Measurements from ENCODE around the gene CYREN. TPM values are rescaled to one million over a fixed set of nuclear protein-coding genes. Genes with fewer than 3 reads are reported as not detected.

Gene CYREN
- total RNA-seq, 1 experiment from 2014 or later: 49.6 TPM

DNA sequence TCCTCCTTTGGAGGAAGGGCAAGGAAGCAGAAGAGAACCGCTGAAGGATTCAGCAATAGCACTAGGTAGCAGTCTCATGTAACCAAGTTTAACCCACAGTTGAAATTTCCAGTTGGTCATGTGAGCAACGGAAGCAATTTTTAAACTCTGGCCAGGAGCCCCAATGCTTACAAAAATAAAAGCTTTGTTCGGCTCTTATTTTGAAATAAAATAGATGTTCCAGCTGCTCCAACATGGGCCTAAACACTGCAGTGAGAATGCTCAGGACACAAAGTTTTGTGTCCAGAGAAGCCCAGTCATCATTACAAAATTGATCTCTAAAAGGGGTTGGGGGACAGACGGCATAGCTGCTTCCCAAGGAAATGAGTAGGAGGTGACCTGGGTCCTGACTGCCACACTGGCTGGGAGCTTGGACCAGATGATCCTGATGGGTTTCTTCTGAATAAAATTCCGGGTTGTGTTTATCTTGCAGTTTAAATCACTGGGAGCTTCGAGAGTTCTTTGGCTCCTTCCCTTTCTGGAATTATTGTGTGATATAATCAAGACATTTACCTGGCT, 23.1 kb downstream of the CYREN start:
- Histone ChIP-seq H3K27ac (ENCODE audit: low read length) (peak overlapping the region; percentile 86), H3K4me1 (ENCODE audit: control insufficient read depth, insufficient read depth, low read length) (peaks cover 15% of the 10 kb centered on the region), H3K4me3 (ENCODE audit: low read depth in 2 of 2, low read length in 2 of 2) (peak overlapping the region; percentile 42 to 74), H3K9me3 (ENCODE audit: control insufficient read depth, insufficient read depth, low read depth, low read length) (no peaks in the 10 kb centered on the region), H3K36me3 (ENCODE audit: control insufficient read depth, insufficient read depth, low read length) (no peaks in the 10 kb centered on the region), H3K27me3 (ENCODE audit: control insufficient read depth, insufficient read depth, low read length) (no peaks in the 10 kb centered on the region)
- in situ Hi-C loops (cut with HindIII; ENCODE audit: low pct_unique_long_range_greater_than_20kb, low sequenced_read_pairs) (no loop called here), intact Hi-C loops (cut with micrococcal nuclease; ENCODE audit: unreplicated experiment) (loop anchor here (10.0 kb wide), 1 partner anchor 153 kb away; no protein-coding TSS in a partner anchor)
- DNase-seq (ENCODE audit: low read depth, low spot score) (peak; percentile 24), ATAC-seq (peak; percentile 46)
- CTCF ChIA-PET: interaction anchor here (0.5 kb wide), 1 partner anchor 205 kb away, joined by 5 read pairs; no protein-coding TSS in a partner anchor
- TF ChIP-seq, protein P1, sequence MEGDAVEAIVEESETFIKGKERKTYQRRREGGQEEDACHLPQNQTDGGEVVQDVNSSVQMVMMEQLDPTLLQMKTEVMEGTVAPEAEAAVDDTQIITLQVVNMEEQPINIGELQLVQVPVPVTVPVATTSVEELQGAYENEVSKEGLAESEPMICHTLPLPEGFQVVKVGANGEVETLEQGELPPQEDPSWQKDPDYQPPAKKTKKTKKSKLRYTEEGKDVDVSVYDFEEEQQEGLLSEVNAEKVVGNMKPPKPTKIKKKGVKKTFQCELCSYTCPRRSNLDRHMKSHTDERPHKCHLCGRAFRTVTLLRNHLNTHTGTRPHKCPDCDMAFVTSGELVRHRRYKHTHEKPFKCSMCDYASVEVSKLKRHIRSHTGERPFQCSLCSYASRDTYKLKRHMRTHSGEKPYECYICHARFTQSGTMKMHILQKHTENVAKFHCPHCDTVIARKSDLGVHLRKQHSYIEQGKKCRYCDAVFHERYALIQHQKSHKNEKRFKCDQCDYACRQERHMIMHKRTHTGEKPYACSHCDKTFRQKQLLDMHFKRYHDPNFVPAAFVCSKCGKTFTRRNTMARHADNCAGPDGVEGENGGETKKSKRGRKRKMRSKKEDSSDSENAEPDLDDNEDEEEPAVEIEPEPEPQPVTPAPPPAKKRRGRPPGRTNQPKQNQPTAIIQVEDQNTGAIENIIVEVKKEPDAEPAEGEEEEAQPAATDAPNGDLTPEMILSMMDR (IDR thresholded peaks at IDR 0.05): no peak
- TF ChIP-seq POLR2AphosphoS5 (IDR thresholded peaks at IDR 0.05; ENCODE audit: low read depth, low read length): no peak
- TF ChIP-seq SIN3A (IDR thresholded peaks at IDR 0.05; ENCODE audit: borderline replicate concordance, insufficient read depth, low read depth, low read length): no peak
- BruUV-seq (replicated peaks): no TSS peak
- POLR2A ChIA-PET: interaction anchor here (0.5 kb wide), 1 partner anchor 668 kb away, joined by 3 read pairs; no protein-coding TSS in a partner anchor

DNA sequence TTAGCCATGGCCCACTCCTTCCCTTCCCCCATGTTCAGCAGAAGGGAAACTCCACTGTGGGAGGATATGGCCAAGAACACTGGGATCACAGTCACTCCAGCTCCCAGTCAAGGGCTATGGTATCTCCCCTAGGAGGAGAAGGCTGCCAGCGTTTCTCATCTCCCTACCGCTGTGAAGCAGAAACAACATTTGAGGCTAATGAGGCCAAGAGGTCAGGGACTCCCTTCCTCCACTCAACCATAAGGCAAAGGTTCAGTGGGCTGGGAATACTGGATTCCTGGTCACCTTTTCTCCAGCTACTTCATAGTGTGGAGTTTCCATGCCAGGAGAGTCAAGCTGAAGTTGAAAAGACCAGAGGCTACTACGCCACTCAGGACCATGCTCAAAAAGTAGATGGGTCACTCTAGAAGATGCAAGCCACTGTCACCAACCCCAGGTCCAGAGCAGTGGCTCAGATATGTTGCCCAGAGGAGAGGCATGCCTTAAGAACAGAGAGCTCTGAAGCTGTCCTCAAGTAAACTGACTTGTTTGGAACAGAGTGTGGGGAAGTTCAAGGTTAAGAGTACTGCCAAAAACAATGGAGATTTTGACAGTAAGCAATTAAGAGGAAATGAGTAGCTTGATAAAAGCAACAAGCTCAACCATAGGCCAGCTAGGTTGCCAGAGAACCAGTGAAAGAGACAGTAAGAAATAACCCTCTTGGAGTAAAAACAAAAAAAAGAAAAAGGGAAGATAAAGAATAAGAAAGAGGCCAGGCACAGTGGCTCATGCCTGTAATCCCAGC, 26.4 kb downstream of the CYREN start:
- H3K36me3 ChIP-seq (ENCODE audit: control insufficient read depth, insufficient read depth, low read length): no peaks in the 10 kb centered on the region
- ChIA-PET POLR2A (no interaction called here), CTCF (no interaction called here)
- no peak overlapping the region for H3K4me3 ChIP-seq (ENCODE audit: low read depth in 2 of 2, low read length in 2 of 2)
- no peak for TF ChIP-seq POLR2AphosphoS5 (IDR thresholded peaks at IDR 0.05; ENCODE audit: low read depth, low read length)
- TF ChIP-seq, protein P1 (IDR thresholded peaks at IDR 0.05): no peak
- no peak for TF ChIP-seq TCF7L2 (IDR thresholded peaks at IDR 0.05; ENCODE audit: low read depth, low read length)
- TF ChIP-seq, protein P2, sequence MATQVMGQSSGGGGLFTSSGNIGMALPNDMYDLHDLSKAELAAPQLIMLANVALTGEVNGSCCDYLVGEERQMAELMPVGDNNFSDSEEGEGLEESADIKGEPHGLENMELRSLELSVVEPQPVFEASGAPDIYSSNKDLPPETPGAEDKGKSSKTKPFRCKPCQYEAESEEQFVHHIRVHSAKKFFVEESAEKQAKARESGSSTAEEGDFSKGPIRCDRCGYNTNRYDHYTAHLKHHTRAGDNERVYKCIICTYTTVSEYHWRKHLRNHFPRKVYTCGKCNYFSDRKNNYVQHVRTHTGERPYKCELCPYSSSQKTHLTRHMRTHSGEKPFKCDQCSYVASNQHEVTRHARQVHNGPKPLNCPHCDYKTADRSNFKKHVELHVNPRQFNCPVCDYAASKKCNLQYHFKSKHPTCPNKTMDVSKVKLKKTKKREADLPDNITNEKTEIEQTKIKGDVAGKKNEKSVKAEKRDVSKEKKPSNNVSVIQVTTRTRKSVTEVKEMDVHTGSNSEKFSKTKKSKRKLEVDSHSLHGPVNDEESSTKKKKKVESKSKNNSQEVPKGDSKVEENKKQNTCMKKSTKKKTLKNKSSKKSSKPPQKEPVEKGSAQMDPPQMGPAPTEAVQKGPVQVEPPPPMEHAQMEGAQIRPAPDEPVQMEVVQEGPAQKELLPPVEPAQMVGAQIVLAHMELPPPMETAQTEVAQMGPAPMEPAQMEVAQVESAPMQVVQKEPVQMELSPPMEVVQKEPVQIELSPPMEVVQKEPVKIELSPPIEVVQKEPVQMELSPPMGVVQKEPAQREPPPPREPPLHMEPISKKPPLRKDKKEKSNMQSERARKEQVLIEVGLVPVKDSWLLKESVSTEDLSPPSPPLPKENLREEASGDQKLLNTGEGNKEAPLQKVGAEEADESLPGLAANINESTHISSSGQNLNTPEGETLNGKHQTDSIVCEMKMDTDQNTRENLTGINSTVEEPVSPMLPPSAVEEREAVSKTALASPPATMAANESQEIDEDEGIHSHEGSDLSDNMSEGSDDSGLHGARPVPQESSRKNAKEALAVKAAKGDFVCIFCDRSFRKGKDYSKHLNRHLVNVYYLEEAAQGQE (IDR thresholded peaks at IDR 0.05; ENCODE audit: insufficient read depth in 1 of 2, low read depth in 2 of 2, low read length in 1 of 2): no peak
- TF ChIP-seq SIN3A (IDR thresholded peaks at IDR 0.05; ENCODE audit: borderline replicate concordance, insufficient read depth, low read depth, low read length): no peak
- BruUV-seq (replicated peaks): no TSS peak
- no peak for DNase-seq (ENCODE audit: low read depth, low spot score)
- intact Hi-C loops (cut with micrococcal nuclease; ENCODE audit: unreplicated experiment) (loop anchor here (10.0 kb wide), 1 partner anchor 149 kb away; no protein-coding TSS in a partner anchor), in situ Hi-C loops (cut with HindIII; ENCODE audit: low pct_unique_long_range_greater_than_20kb, low sequenced_read_pairs) (no loop called here)
- H3K27me3 ChIP-seq (ENCODE audit: control insufficient read depth, insufficient read depth, low read length): no peaks in the 10 kb centered on the region
- no peaks in the 10 kb centered on the region for H3K9me3 ChIP-seq (ENCODE audit: control insufficient read depth, insufficient read depth, low read depth, low read length)
- peaks cover 15% of the 10 kb centered on the region for H3K4me1 ChIP-seq (ENCODE audit: control insufficient read depth, insufficient read depth, low read length)
- ATAC-seq: no peak
- no peak overlapping the region for H3K27ac ChIP-seq (ENCODE audit: low read length)

Measured in Panc1 (cell line).